Large intestine (tissue), 3 donors: ENCODE measurements around the gene RNU6-9. TPM values are rescaled to one million over a fixed set of nuclear protein-coding genes. Genes with fewer than 3 reads are reported as not detected.
A peak's percentile ranks its signal among the peaks of the same experiment; 100 is the strongest.
"Not testable (repeated sequence)": the region's sequence is repeated elsewhere in the genome, so short reads cannot be mapped to it uniquely, and the experiment has no call there.

Experiments used
- DNase-seq, 2 donors: peaks; one replicate each; pipeline versions ENCODE4 v3.0.0 to v3.0.0-alpha.2; 2013
- H3K27ac ChIP-seq: one replicate; pipeline ENCODE4 v1.5.1; 2013; ENCODE audit warnings: low read length
- H3K27me3 ChIP-seq: 2 replicates; pipeline ENCODE4 v1.6.1; 2013; ENCODE audit warnings: low read length; ENCODE audit not compliant: control insufficient read depth, insufficient read depth
- H3K36me3 ChIP-seq: 2 replicates; pipeline ENCODE4 v1.6.1; 2013; ENCODE audit warnings: low read length; ENCODE audit not compliant: control insufficient read depth, insufficient read depth
- H3K4me1 ChIP-seq: one replicate; pipeline ENCODE4 v1.6.1; 2013; ENCODE audit warnings: low read length; ENCODE audit not compliant: control insufficient read depth, insufficient read depth
- H3K4me3 ChIP-seq: one replicate; pipeline ENCODE4 v1.5.1; 2013; ENCODE audit warnings: low read length
- H3K9me3 ChIP-seq: one replicate; pipeline ENCODE4 v1.6.1; 2013; ENCODE audit warnings: mild to moderate bottlenecking, low read depth, low read length, moderate library complexity; ENCODE audit not compliant: control insufficient read depth
- WGBS: methylation state at CpG from one replicate; pipeline ENCODE4 v1.1.5; 2013; ENCODE audit warnings: low lambda C conversion rate; ENCODE audit not compliant: insufficient coverage; 5-methylcytosine and 5-hydroxymethylcytosine counted together
- polyA plus RNA-seq: library from polyadenylated mRNA; unstranded; fragments of 120-200 nt; gene quantifications from one replicate; pipeline ENCODE4 v1.2.1, GENCODE V29; 2013

The RNU6-9 gene
- polyA plus RNA-seq, 1 donor: not detected

GRCh38 chr19:870963-871401 lies 22.3 kb upstream of the RNU6-9 start:
- H3K4me3 ChIP-seq: no peak overlapping the region
- H3K27me3 ChIP-seq: no peaks in the 10 kb centered on the region
- peaks cover 66% of the 10 kb centered on the region for H3K36me3 ChIP-seq
- H3K27ac ChIP-seq: no peak overlapping the region
- peaks cover 12% of the 10 kb centered on the region for H3K9me3 ChIP-seq
- no CpG with 5 or more reads among the region's 28 CpGs for WGBS
- H3K4me1 ChIP-seq: no peaks in the 10 kb centered on the region
- DNase-seq: no peak

DNA sequence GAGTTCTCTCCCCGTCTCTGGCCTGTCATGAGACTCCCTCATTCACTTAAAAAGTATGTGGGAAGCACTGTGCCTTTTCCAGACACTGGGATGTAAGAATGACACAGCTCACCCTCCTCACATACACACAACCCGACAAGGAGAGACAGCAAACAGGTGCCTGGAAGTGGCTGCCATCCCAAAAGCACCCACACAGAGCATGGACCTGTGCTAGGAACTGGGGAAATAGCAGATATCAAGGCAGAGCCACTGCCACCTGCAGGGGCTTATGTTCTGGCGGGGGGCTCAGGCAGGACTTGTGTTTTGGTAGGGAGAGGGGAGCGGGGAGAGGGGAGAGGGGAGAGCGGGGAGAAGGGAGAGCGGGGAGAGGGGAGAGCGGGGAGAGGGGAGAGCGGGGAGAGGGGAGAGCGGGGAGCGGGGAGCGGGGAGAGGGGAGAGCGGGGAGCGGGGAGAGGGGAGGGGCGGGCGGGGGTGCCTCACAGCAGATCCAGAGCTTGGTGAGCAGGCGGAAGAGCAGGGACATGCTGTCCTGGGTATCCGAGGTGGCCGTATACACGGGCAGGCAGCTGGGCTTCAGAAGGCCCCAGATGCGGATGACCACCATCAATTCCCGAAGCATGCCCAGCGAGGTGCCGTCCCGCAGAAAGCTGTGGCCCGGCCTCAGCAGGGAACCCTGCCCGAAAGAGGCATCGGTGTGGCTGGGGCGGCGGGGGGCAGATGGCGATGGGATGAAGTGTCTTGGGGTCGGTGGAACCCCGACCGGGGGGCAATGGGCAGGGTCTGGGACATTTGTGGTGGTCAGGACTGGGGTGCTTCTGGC lies 21.6 kb upstream of the RNU6-9 start:
- Histone ChIP-seq H3K27me3 (no peaks in the 10 kb centered on the region), H3K36me3 (peaks cover 70% of the 10 kb centered on the region), H3K4me1 (no peaks in the 10 kb centered on the region), H3K4me3 (no peak overlapping the region), H3K27ac (no peak overlapping the region), H3K9me3 (peaks cover 12% of the 10 kb centered on the region)
- DNase-seq: no peak
- WGBS: no CpG with 5 or more reads among the region's 33 CpGs

GRCh38 chr19:872266-872951 lies 20.9 kb upstream of the RNU6-9 start:
- peaks cover 12% of the 10 kb centered on the region for H3K9me3 ChIP-seq
- no peak overlapping the region for H3K27ac ChIP-seq
- no peak overlapping the region for H3K4me3 ChIP-seq
- H3K36me3 ChIP-seq: peaks cover 74% of the 10 kb centered on the region
- DNase-seq: peak in 1 of 2 donors; percentile 78
- no peaks in the 10 kb centered on the region for H3K4me1 ChIP-seq
- WGBS: no CpG with 5 or more reads among the region's 27 CpGs
- no peaks in the 10 kb centered on the region for H3K27me3 ChIP-seq

DNA sequence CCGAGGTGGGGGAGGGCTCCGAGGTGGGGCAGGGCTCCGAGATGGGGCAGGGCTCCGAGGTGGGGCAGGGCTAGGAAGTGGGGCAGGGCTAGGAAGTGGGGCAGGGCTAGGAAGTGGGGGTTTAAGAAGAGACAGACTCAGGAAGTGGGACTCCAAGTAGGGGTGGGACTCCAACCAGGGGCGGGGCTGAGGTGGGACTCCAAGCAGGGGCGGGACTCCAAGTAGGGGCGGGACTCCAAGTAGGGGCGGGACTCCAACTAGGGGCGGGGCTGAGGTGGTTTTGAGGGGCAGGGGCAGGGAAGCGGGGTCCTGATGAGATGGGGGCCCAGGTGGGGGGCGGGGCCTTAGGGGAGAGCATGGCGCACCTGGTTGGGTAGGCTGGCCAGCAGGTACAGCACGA lies 20.2 kb upstream of the RNU6-9 start:
- H3K27me3 ChIP-seq: no peaks in the 10 kb centered on the region
- no peak overlapping the region for H3K27ac ChIP-seq
- H3K9me3 ChIP-seq: peaks cover 8% of the 10 kb centered on the region
- no peaks in the 10 kb centered on the region for H3K4me1 ChIP-seq
- DNase-seq: peak in 1 of 2 donors; percentile 43
- no CpG with 5 or more reads among the region's 13 CpGs for WGBS
- no peak overlapping the region for H3K4me3 ChIP-seq
- H3K36me3 ChIP-seq: peaks cover 68% of the 10 kb centered on the region

- Histone ChIP-seq H3K27me3 (no peaks in the 10 kb centered on the region), H3K36me3 (peaks cover 63% of the 10 kb centered on the region), H3K4me1 (no peaks in the 10 kb centered on the region), H3K9me3 (peaks cover 5% of the 10 kb centered on the region), H3K27ac (no peak overlapping the region), H3K4me3 (no peak overlapping the region)
- no CpG with 5 or more reads among the region's 22 CpGs for WGBS
- no peak for DNase-seq
Observed at GRCh38 chr19:873561-874041, 19.7 kb upstream of the RNU6-9 start.

- Histone ChIP-seq H3K36me3 (peaks cover 55% of the 10 kb centered on the region), H3K27ac (no peak overlapping the region)
- 80% methylated on average over 1 of the region's 28 CpGs for WGBS
Observed at GRCh38 chr19:875265-875879, 17.9 kb upstream of the RNU6-9 start.

DNA sequence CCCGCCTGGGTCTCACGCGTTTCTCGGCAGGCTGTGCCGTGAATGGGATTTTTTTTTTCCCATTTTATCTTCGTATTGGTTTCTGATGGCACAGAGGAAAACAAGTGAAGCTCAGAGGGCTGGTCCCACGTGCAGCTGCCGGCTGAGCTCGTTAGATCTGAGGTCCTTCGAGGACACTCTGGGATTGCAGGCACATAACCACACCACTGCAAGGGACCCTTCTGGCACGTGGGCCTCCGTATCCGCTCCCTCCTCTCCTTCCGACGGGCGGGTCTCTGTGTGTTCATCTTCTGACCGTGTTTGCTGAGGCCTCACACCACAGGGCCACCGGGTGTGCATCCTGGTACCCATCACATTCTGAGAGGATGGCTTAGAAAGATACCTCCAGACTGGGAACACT lies 17.2 kb upstream of the RNU6-9 start:
- Histone ChIP-seq H3K4me1 (no peaks in the 10 kb centered on the region), H3K27me3 (no peaks in the 10 kb centered on the region), H3K9me3 (peaks cover 2% of the 10 kb centered on the region), H3K27ac (no peak overlapping the region), H3K4me3 (no peak overlapping the region), H3K36me3 (peaks cover 53% of the 10 kb centered on the region)
- DNase-seq: no peak
- WGBS: no CpG with 5 or more reads among the region's 18 CpGs

More at GRCh38 chr19:875265-875879, 17.9 kb upstream of the RNU6-9 start:
- no peaks in the 10 kb centered on the region for H3K27me3 ChIP-seq
- H3K9me3 ChIP-seq: peaks cover 5% of the 10 kb centered on the region
- H3K4me1 ChIP-seq: no peaks in the 10 kb centered on the region
- DNase-seq: no peak
- no peak overlapping the region for H3K4me3 ChIP-seq

DNA sequence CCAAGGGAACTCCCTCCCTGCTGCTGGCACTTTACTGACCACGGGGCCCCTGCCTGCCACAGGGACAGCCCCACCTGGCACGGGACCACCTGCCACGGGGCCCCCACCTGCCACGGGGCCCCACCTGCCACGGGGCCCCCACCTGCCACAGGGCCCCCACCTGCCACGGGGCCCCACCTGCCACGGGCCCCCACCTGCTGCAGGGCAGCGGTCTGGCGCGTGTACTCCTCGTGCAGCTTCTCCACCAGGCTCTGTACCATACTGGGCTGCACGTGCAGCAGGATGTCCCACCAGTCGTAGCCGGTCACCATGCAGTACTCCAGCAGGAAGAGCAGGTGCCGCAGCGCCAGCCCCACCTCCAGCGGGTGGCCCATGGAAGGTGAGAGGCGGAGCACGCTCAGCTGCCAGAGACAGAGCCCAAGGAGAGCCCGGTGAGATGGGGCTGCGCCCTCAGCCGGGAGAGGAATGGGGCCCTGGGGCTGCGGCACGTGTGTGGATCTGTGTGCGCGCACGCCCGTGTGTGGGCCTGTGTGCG lies 16.4 kb upstream of the RNU6-9 start:
- H3K36me3 ChIP-seq: peaks cover 55% of the 10 kb centered on the region
- H3K4me1 ChIP-seq: no peaks in the 10 kb centered on the region
- H3K9me3 ChIP-seq: no peaks in the 10 kb centered on the region
- no peaks in the 10 kb centered on the region for H3K27me3 ChIP-seq
- H3K27ac ChIP-seq: no peak overlapping the region
- H3K4me3 ChIP-seq: no peak overlapping the region
- no CpG with 5 or more reads among the region's 29 CpGs for WGBS
- DNase-seq: no peak

- no CpG with 5 or more reads among the region's 23 CpGs for WGBS
- peaks cover 62% of the 10 kb centered on the region for H3K36me3 ChIP-seq
- not testable (repeated sequence) for H3K9me3 ChIP-seq, H3K4me1 ChIP-seq, H3K27me3 ChIP-seq, DNase-seq, H3K4me3 ChIP-seq, H3K27ac ChIP-seq
Observed at GRCh38 chr19:877992-878660, 15.2 kb upstream of the RNU6-9 start.
